HG02763 (cell line): Measurements from ENCODE around the gene SLC51B.
"Not testable (repeated sequence)": the region's sequence is repeated elsewhere in the genome, so short reads cannot be mapped to it uniquely, and the experiment has no call there.

Experiments used
- ATAC-seq: cut with Tn5 transposase; IDR thresholded peaks from one replicate; pipeline ENCODE4 v1.9.1; 2021; ENCODE audit warnings: mild to moderate bottlenecking, moderate library complexity; ENCODE audit not compliant: unreplicated experiment

The SLC51B gene

GRCh38 chr15:65062726-65063125 is 17.5 kb downstream of the SLC51B start:
- no peak for ATAC-seq

- no peak for ATAC-seq
Measured at GRCh38 chr15:65066001-65066634, 20.9 kb downstream of the SLC51B start.

- no peak for ATAC-seq
Measured at GRCh38 chr15:65066635-65067316, 21.6 kb downstream of the SLC51B start.

- no peak for ATAC-seq
Measured at GRCh38 chr15:65067317-65067644, 22.1 kb downstream of the SLC51B start.

GRCh38 chr15:65067645-65068402 is 22.6 kb downstream of the SLC51B start, which contains the start of gene RASL12:
TSS of gene RASL12 (minus strand) at chr15:65067991. CDS start at chr15:65067835, 156 bp downstream.
- ATAC-seq, result no peak

GRCh38 chr15:65068403-65068788 is 23.2 kb downstream of the SLC51B start:
- no peak for ATAC-seq

GRCh38 chr15:65069179-65069578 is 24.0 kb downstream of the SLC51B start:
- no peak for ATAC-seq

GRCh38 chr15:65069779-65070546 is 24.8 kb downstream of the SLC51B start:
- ATAC-seq, result no peak

GRCh38 chr15:65071381-65071811 is 26.2 kb downstream of the SLC51B start:
- no peak for ATAC-seq

- ATAC-seq, result no peak
Measured at GRCh38 chr15:65072027-65072426, 26.8 kb downstream of the SLC51B start.

GRCh38 chr15:65072617-65073016 is 27.4 kb downstream of the SLC51B start:
- ATAC-seq, result no peak

- ATAC-seq, result not testable (repeated sequence)
Measured at GRCh38 chr15:65074946-65075345, 29.8 kb downstream of the SLC51B start.

- not testable (repeated sequence) for ATAC-seq
Measured at GRCh38 chr15:65075607-65076395, 30.6 kb downstream of the SLC51B start.

GRCh38 chr15:65076486-65077290 is 31.5 kb downstream of the SLC51B start, which contains the start of gene KBTBD13:
TSS of gene KBTBD13 (plus strand) at chr15:65076746. CDS start at chr15:65076816, 70 bp downstream.
- no peak for ATAC-seq

GRCh38 chr15:65077291-65077980 is 32.2 kb downstream of the SLC51B start:
- ATAC-seq, result no peak

- no peak for ATAC-seq
Measured at GRCh38 chr15:65077981-65078352, 32.8 kb downstream of the SLC51B start.

- no peak for ATAC-seq
Measured at GRCh38 chr15:65079580-65079979, 34.4 kb downstream of the SLC51B start.

- ATAC-seq, result no peak
Measured at GRCh38 chr15:65081270-65081669, 36.1 kb downstream of the SLC51B start.

- no peak for ATAC-seq
Measured at GRCh38 chr15:65081758-65082157, 36.6 kb downstream of the SLC51B start.
